Measurements from ENCODE around the gene CA10. TPM values are rescaled to one million over a fixed set of nuclear protein-coding genes. Genes with fewer than 3 reads are reported as not detected.

Gene CA10
- total and polyA plus RNA-seq, 2 experiments from 2014 or later: not detected

DNA sequence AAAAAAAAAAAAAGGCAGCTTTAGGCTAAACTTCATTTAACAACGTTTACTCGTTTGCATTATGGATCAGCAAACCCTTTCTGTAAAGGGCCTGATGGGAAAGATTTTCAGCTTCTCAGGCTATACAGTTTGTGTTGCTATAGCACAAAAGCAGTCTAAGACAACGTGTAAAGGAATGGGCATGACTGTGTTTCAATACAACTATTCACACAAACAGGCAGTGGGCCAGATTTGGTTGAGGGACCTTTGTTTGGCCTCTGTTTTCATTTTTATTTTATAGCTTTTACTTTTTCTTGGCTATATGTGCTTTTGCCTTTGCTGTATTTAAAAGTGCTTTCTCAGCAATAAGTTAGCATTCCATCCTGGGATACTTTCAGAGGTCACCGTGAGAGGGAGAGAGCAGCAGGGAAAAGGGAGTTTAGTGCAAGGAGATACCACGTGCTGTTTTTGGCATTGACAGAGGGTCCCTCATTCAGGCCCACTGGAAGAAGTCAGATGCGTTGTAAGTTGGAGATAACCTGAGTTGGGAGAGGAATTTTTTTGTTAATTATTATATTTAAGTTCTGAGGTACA, 562.6 kb downstream of the CA10 start:
- Histone ChIP-seq H3K9me2 (ENCODE audit: insufficient read depth) (no peaks in the 10 kb centered on the region), H3K9me3 (ENCODE audit: low read depth) (no peaks in the 10 kb centered on the region), H3K27me3 (replicated peaks; ENCODE audit: insufficient read depth) (no peaks in the 10 kb centered on the region), H3K79me2 (ENCODE audit: insufficient read depth) (no peaks in the 10 kb centered on the region), H3F3A (ENCODE audit: insufficient read depth) (no peaks in the 10 kb centered on the region), H3K4me2 (ENCODE audit: unreplicated experiment) (no peak overlapping the region), H4K20me1 (ENCODE audit: insufficient read depth) (no peaks in the 10 kb centered on the region), H3K36me3 (ENCODE audit: low read depth) (no peaks in the 10 kb centered on the region), H3K9ac (no peak overlapping the region), H3K4me1 (ENCODE audit: insufficient read depth) (no peaks in the 10 kb centered on the region), H3K4me3 (no peak overlapping the region), H3K27ac (no peak overlapping the region), H2AFZ (no peak overlapping the region)
- DNase-seq: no peak
- WGBS, 2 experiments (ENCODE audit: low coverage in 1 of 2, low lambda C conversion rate in 2 of 2, missing lambda C conversion rate in 2 of 2): 32 to 36% methylated on average over 6 of the region's 6 CpGs
- in situ Hi-C loops (cut with MboI): no loop called here
- TF ChIP-seq EZH2phosphoT487 (IDR thresholded peaks at IDR 0.05; ENCODE audit: insufficient read depth, low read depth): no peak
- TF ChIP-seq EZH2 (IDR thresholded peaks at IDR 0.05; ENCODE audit: insufficient read depth, poor library complexity, severe bottlenecking): no peak

DNA sequence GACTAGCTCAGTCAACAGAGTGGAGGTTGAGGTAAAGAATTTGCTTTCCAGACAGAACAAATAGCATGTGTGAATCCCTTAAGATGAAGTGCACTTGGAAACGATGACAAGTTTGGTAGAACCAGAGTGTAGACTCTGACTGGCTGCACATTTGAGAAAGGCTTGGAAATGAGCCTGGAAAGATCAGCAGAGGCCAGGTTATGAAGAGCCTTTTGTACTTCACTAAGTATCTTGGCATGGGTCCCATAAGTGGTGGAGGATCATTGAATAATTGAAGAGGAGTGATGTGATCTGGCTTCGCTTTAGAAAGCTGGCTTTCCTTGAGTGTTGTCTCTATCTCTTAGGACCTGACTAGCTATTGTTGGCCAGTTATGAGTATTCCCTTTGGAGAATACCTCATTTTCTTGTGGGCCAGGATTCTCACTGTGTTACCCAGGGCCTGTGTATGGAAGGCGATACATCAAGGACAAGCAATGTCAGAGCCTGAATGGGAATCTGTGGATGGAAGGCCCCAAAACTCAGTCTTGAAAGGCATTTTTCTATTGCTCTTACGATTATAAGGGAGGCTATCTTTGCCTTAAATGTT, 568.4 kb downstream of the CA10 start:
- H3K4me1 ChIP-seq (ENCODE audit: insufficient read depth): no peaks in the 10 kb centered on the region
- H3K36me3 ChIP-seq (ENCODE audit: low read depth): no peaks in the 10 kb centered on the region
- no peak overlapping the region for H2AFZ ChIP-seq
- H3K27ac ChIP-seq: no peak overlapping the region
- no peak overlapping the region for H3K9ac ChIP-seq
- no peaks in the 10 kb centered on the region for H3K9me2 ChIP-seq (ENCODE audit: insufficient read depth)
- no peak overlapping the region for H3K4me3 ChIP-seq
- TF ChIP-seq EZH2 (IDR thresholded peaks at IDR 0.05; ENCODE audit: insufficient read depth, poor library complexity, severe bottlenecking): no peak
- no peak for TF ChIP-seq EZH2phosphoT487 (IDR thresholded peaks at IDR 0.05; ENCODE audit: insufficient read depth, low read depth)
- H3K9me3 ChIP-seq (ENCODE audit: low read depth): no peaks in the 10 kb centered on the region
- H3F3A ChIP-seq (ENCODE audit: insufficient read depth): no peaks in the 10 kb centered on the region
- H3K79me2 ChIP-seq (ENCODE audit: insufficient read depth): no peaks in the 10 kb centered on the region
- H3K4me2 ChIP-seq (ENCODE audit: unreplicated experiment): no peak overlapping the region
- WGBS, 2 experiments (ENCODE audit: low coverage in 1 of 2, low lambda C conversion rate in 2 of 2, missing lambda C conversion rate in 2 of 2): 27 to 36% methylated on average over 4 of the region's 4 CpGs
- no peaks in the 10 kb centered on the region for H4K20me1 ChIP-seq (ENCODE audit: insufficient read depth)
- no peak for DNase-seq
- in situ Hi-C loops (cut with MboI): no loop called here
- no peaks in the 10 kb centered on the region for H3K27me3 ChIP-seq (replicated peaks; ENCODE audit: insufficient read depth)

DNA sequence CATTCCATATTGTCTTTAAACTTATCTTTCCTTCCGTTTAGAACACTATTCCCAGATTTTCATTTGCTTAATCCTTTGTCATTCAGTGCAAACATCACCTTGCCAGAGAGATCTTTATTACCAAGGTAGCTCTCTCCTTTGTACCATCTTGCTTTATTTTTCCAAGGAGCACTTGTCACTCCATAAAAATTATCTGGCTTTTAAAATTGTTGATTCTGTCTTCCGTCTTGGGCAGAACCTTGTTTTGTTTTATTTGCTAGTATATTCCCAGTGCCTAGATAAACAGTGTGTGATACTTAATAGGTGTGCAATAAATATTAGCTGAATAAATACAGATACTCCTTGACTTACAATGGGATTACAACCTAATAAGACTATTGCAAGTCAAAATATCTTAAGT, 570.5 kb downstream of the CA10 start:
- Histone ChIP-seq H3K36me3 (ENCODE audit: low read depth) (no peaks in the 10 kb centered on the region), H3K4me3 (no peak overlapping the region), H3K27ac (no peak overlapping the region), H3K27me3 (replicated peaks; ENCODE audit: insufficient read depth) (no peaks in the 10 kb centered on the region), H3K79me2 (ENCODE audit: insufficient read depth) (no peaks in the 10 kb centered on the region), H3K9me2 (ENCODE audit: insufficient read depth) (no peaks in the 10 kb centered on the region), H3K4me1 (ENCODE audit: insufficient read depth) (no peaks in the 10 kb centered on the region), H3K9me3 (ENCODE audit: low read depth) (no peaks in the 10 kb centered on the region), H3K4me2 (ENCODE audit: unreplicated experiment) (no peak overlapping the region), H2AFZ (no peak overlapping the region), H3F3A (ENCODE audit: insufficient read depth) (no peaks in the 10 kb centered on the region), H4K20me1 (ENCODE audit: insufficient read depth) (no peaks in the 10 kb centered on the region), H3K9ac (no peak overlapping the region)
- WGBS, 2 experiments (ENCODE audit: low coverage in 1 of 2, low lambda C conversion rate in 2 of 2, missing lambda C conversion rate in 2 of 2): 19 to 20% methylated on average over 2 of the region's 2 CpGs
- no peak for DNase-seq
- no peak for TF ChIP-seq EZH2 (IDR thresholded peaks at IDR 0.05; ENCODE audit: insufficient read depth, poor library complexity, severe bottlenecking)
- no peak for TF ChIP-seq EZH2phosphoT487 (IDR thresholded peaks at IDR 0.05; ENCODE audit: insufficient read depth, low read depth)
- in situ Hi-C loops (cut with MboI): no loop called here

DNA sequence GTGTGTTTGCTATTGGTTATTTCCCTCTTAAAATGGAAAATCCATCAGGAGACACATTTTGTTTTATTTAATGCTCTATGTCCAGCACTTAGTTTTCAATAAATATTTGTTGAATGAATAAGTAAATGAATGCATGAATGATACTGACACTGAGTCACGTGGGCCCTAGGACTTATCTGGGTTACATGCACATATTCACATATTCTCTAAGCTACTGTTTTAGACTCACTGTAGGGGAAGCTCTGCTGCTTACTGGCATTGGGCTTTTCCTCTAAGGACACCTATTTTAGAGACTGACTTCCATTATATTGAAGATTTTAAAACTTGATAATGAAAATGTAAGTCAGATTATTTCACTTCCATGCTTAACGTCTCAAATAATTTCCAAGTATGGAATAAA, 571.0 kb downstream of the CA10 start:
- no peaks in the 10 kb centered on the region for H3F3A ChIP-seq (ENCODE audit: insufficient read depth)
- H3K4me3 ChIP-seq: no peak overlapping the region
- WGBS, 2 experiments (ENCODE audit: low coverage in 1 of 2, low lambda C conversion rate in 2 of 2, missing lambda C conversion rate in 2 of 2): 16 to 25% methylated on average over 2 of the region's 2 CpGs

More for the DNA sequence above, 571.0 kb downstream of the CA10 start:
- H3K9me3 ChIP-seq (ENCODE audit: low read depth): no peaks in the 10 kb centered on the region
- in situ Hi-C loops (cut with MboI): no loop called here
- H4K20me1 ChIP-seq (ENCODE audit: insufficient read depth): no peaks in the 10 kb centered on the region
- no peak overlapping the region for H2AFZ ChIP-seq
- H3K27me3 ChIP-seq (replicated peaks; ENCODE audit: insufficient read depth): no peaks in the 10 kb centered on the region
- TF ChIP-seq EZH2phosphoT487 (IDR thresholded peaks at IDR 0.05; ENCODE audit: insufficient read depth, low read depth) (no peak), EZH2 (IDR thresholded peaks at IDR 0.05; ENCODE audit: insufficient read depth, poor library complexity, severe bottlenecking) (no peak)
- H3K36me3 ChIP-seq (ENCODE audit: low read depth): no peaks in the 10 kb centered on the region
- H3K4me2 ChIP-seq (ENCODE audit: unreplicated experiment): no peak overlapping the region
- no peak overlapping the region for H3K27ac ChIP-seq
- H3K79me2 ChIP-seq (ENCODE audit: insufficient read depth): no peaks in the 10 kb centered on the region
- no peaks in the 10 kb centered on the region for H3K9me2 ChIP-seq (ENCODE audit: insufficient read depth)
- DNase-seq: no peak
- no peaks in the 10 kb centered on the region for H3K4me1 ChIP-seq (ENCODE audit: insufficient read depth)
- H3K9ac ChIP-seq: no peak overlapping the region
